D721Med (cell line): ENCODE data around the gene MSLN.
A peak's percentile ranks its signal among the peaks of the same experiment; 100 is the strongest.

ENCODE experiments used
- DNase-seq: peaks from one replicate; pipeline ENCODE4 v3.0.0; 2011; ENCODE audit warnings: low spot score; ENCODE audit not compliant: insufficient read length
- FAIRE-seq: peaks from 2 replicates; lab custom pipeline; 2011; peaks lifted over from hg19 to GRCh38; lab: Jason Lieb, UNC
- CTCF ChIP-seq: IDR thresholded peaks from 2 replicates; pipeline ENCODE4 v1.5.1; 2012; ENCODE audit warnings: mild to moderate bottlenecking, control low read depth; ENCODE audit not compliant: insufficient read depth; ENCODE audit errors: missing control alignments

The MSLN gene

GRCh38 chr16:724188-725040 lies 36.1 kb upstream of the MSLN start:
- no peak for FAIRE-seq
- no peak for DNase-seq
- TF ChIP-seq CTCF, result no peak

DNA sequence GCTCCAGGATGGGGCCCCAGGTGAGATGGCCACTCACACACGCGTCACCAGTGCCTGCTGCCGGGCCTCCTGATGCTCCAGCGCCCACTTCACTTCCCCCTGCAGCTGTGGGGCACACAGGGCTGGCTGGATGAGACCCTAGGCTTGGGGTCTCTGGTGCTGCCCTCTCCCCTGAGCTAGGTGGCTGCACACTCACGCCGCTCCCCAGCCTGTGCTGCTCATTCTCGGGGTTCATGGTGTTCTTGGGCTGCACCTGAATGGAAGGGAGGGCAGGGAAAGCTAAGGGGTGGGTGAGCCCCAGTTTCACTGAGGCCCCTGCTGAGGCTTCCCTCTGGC lies 35.5 kb upstream of the MSLN start:
- no peak for FAIRE-seq
- no peak for DNase-seq
- TF ChIP-seq CTCF, result no peak

- no peak for FAIRE-seq
- DNase-seq, result no peak
- TF ChIP-seq CTCF, result no peak
Observed at GRCh38 chr16:725463-726187, 34.9 kb upstream of the MSLN start.

- FAIRE-seq (no peak), DNase-seq (no peak)
- no peak for TF ChIP-seq CTCF
Observed at GRCh38 chr16:726188-726437, 34.4 kb upstream of the MSLN start.

DNA sequence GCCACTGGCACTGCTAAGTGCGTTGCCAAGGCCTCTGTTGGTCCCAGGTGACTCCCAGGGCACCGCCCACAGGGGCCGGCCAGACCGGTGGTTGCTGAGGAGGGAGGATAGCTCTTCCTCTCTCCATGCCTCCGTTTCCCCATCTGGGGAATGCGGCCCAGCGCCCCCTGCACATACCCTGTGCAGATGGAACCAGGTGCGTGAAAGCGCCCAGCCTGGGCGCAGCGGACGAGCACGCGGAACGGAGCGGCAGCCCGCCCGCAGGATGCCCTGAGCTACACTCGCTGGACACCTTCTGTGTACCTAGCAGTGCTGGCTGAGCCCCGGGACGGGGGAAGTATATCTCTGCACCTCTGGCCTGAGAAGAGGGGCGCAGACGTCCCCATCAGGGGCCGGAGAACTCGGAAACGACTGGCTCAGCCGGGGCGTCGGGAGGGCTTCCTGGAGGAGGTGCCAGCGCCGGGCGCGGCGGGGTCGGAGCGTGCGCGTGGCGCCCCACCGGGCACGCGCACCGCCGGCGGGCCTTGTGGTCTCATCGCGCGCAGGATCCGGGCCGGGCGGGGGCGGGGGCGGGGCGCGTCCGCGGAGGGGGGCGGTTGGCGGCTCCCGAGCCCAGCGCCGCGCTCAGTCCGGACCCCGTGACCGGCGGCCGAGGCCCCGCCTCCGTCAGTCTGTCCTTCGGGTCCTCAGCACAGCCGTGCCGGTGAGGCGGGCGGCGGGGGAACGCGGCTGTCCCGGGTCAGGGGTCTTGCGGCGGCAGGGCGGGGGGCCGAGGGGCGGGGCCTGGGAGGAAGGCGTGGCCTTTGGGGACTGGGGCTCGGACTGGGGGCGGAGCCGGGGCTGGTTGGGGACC lies 33.9 kb upstream of the MSLN start, which contains the start of the genes CCDC78 and HAGHL:
Gene CCDC78 (minus strand): TSS at position 6 of the 853 bp plus-strand sequence. CDS start 76 bp downstream, outside the sequence.
Gene HAGHL (plus strand): TSS at position 669 of the 853 bp plus-strand sequence. CDS start 404 bp downstream, outside the sequence.
- no peak for TF ChIP-seq CTCF
- DNase-seq (peak; percentile 81), FAIRE-seq (no peak)

DNA sequence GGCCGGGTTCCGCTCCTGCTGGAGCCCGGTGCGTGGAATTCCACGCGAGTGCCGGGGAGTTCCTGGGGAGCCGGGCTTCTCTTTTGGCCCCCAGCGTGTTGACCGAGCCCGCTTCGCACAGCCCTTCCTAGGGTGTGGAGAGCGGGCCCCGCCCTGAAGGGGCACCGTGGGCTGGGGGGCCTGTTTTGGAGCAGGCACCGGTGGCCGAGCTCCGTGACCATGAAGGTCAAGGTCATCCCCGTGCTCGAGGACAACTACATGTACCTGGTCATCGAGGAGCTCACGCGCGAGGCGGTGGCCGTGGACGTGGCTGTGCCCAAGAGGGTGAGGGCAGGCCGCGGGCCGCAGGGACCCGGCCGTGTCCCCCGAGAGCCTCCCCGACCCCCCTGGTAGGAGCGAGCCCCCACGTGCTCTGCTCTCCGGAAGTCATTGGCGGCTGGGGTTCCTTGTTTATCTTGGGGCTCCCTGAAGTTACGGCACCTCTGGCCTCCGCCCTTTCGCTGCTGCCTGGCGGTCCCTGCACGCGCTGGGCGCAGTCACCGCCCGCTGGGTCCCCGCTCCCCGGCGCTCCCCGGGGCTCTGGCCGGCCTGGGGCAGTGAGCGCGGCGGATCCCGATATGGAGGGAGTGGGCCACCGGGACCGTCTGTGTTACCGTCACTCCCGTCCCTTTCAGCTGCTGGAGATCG lies 33.1 kb upstream of the MSLN start:
- TF ChIP-seq CTCF, result no peak
- FAIRE-seq (no peak), DNase-seq (no peak)
